OCI-LY7 (cell line): ENCODE data around the gene COPS3. TPM values are rescaled to one million over a fixed set of nuclear protein-coding genes. Genes with fewer than 3 reads are reported as not detected.
A peak's percentile ranks its signal among the peaks of the same experiment; 100 is the strongest.

Source experiments
- BruUV-seq: library from RNA; stranded (reverse); fragments of 400-500 nt; replicated peaks from 2 replicates; lab custom pipeline; 2021; lab: Mats Ljungman, UMichigan
- CTCF ChIA-PET: fragments of 300-600 bp; sonication (Branson Sonifier 250); formaldehyde crosslinking; loops from one replicate; lab custom pipeline; 2022; ENCODE audit warnings: antibody characterized with exemption; ENCODE audit not compliant: unreplicated experiment; lab: Charles Lee
- POLR2A ChIA-PET: fragments of 300-600 bp; sonication (Branson Sonifier 250); formaldehyde crosslinking; loops from one replicate; lab custom pipeline; 2022; ENCODE audit warnings: antibody characterized with exemption; lab: Charles Lee
- DNase-seq: peaks from one replicate; pipeline ENCODE4 v3.0.0-alpha.2; 2015; ENCODE audit warnings: low spot score
- H2AFZ ChIP-seq: fragments of 200-600 bp; sonication (generic), shearing (Covaris generic); 2 replicates; pipeline ENCODE4 v1.6.1; 2014; ENCODE audit warnings: mild to moderate bottlenecking, antibody characterized with exemption, low read length, moderate library complexity
- H3K27ac ChIP-seq: fragments of 200-600 bp; sonication (generic); 2 replicates; pipeline ENCODE4 v1.5.1; 2014; ENCODE audit warnings: mixed run types, low read depth, mild to moderate bottlenecking, moderate library complexity, low read length, inconsistent platforms; ENCODE audit not compliant: poor library complexity, severe bottlenecking
- H3K36me3 ChIP-seq: fragments of 200-600 bp; sonication (generic); 2 replicates; pipeline ENCODE4 v1.6.1; 2014; ENCODE audit warnings: mild to moderate bottlenecking, antibody characterized with exemption, low read length, moderate library complexity, mixed read lengths; ENCODE audit not compliant: insufficient read depth
- H3K4me1 ChIP-seq: fragments of 200-600 bp; sonication (generic); 2 replicates; pipeline ENCODE4 v1.5.1; 2014; ENCODE audit warnings: mild to moderate bottlenecking, low read length; ENCODE audit not compliant: insufficient read depth, poor library complexity, severe bottlenecking
- H3K4me2 ChIP-seq: fragments of 200-600 bp; sonication (generic); 2 replicates; pipeline ENCODE4 v1.6.1; 2014; ENCODE audit warnings: mild to moderate bottlenecking, low read length
- H3K4me3 ChIP-seq: fragments of 200-600 bp; sonication (generic); 2 replicates; pipeline ENCODE4 v1.5.1; 2014; ENCODE audit warnings: mild to moderate bottlenecking, low read depth, low read length; ENCODE audit not compliant: poor library complexity, severe bottlenecking
- H3K79me2 ChIP-seq: fragments of 200-600 bp; sonication (generic); 2 replicates; pipeline ENCODE4 v1.6.1; 2016; ENCODE audit warnings: low read depth, mild to moderate bottlenecking, low read length, moderate library complexity, mixed read lengths; ENCODE audit not compliant: insufficient read depth
- H3K9me2 ChIP-seq: fragments of 200-600 bp; sonication (generic); 2 replicates; pipeline ENCODE4 v1.6.1; 2016; ENCODE audit warnings: mild to moderate bottlenecking, low read length, mixed read lengths; ENCODE audit not compliant: insufficient read depth
- H3K9me3 ChIP-seq: fragments of 200-600 bp; sonication (generic); 2 replicates; pipeline ENCODE4 v1.6.1; 2014; ENCODE audit warnings: mild to moderate bottlenecking, mixed run types, low read length, mixed read lengths
- H4K20me1 ChIP-seq: fragments of 200-600 bp; sonication (generic); 2 replicates; pipeline ENCODE4 v1.6.1; 2014; ENCODE audit warnings: mild to moderate bottlenecking, antibody characterized with exemption, low read length, moderate library complexity, mixed read lengths; ENCODE audit not compliant: insufficient read depth
- EZH2phosphoT487 ChIP-seq: fragments of 200-600 bp; sonication (generic); IDR thresholded peaks from 2 replicates; pipeline ENCODE4 v1.6.1; 2018; ENCODE audit warnings: low read depth, borderline replicate concordance, mild to moderate bottlenecking, mixed run types, antibody characterized with exemption, low read length, moderate library complexity, mixed read lengths
- intact Hi-C: fragments of 100-400 bp; cut with micrococcal nuclease; formaldehyde crosslinking; loops from one replicate; pipeline ENCODE4 v1.10.0; 2022; ENCODE audit not compliant: unreplicated experiment
- total RNA-seq, 2 experiments: library from RNA; depleted of rRNA in 1 of 2; stranded (reverse); fragments of >200 nt in 1 of 2; shearing (Covaris generic) in 1 of 2; gene quantifications; 2 replicates each; pipeline ENCODE4 v1.2.3, GENCODE V29; 2014 to 2022
- TF ChIP-seq, protein P1 (sequence below): fragments of 200-600 bp; sonication (generic); conservative IDR thresholded peaks from 2 replicates; pipeline ENCODE4 v1.5.1; 2014; ENCODE audit warnings: mild to moderate bottlenecking, antibody characterized with exemption, low read length, moderate library complexity, mixed read lengths

Gene COPS3
- total RNA-seq, 2 experiments from 2014 or later = 83.9 to 113 TPM

DNA sequence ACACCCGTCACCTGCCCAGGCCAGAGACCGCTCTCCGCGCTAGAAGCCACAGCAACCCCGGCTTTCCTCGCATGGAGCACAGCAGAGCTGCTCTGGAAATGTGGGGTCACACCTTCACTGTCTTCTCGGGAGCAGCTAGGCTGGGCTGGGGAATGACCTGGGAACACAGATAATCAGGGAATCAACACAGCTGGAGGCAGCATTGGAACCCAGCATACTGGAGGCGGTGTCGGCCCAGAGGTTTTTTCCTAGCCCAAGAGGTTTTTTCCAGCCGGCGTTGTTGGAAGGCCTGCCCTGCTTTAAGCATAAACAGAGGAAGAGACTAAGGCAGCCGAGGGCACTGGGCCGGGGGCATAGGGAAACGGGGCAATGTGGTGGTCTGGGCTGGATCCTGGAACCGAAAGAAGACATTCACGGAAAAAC is 74.1 kb downstream of the COPS3 start:
- BruUV-seq = no TSS peak
- TF ChIP-seq, protein P1, sequence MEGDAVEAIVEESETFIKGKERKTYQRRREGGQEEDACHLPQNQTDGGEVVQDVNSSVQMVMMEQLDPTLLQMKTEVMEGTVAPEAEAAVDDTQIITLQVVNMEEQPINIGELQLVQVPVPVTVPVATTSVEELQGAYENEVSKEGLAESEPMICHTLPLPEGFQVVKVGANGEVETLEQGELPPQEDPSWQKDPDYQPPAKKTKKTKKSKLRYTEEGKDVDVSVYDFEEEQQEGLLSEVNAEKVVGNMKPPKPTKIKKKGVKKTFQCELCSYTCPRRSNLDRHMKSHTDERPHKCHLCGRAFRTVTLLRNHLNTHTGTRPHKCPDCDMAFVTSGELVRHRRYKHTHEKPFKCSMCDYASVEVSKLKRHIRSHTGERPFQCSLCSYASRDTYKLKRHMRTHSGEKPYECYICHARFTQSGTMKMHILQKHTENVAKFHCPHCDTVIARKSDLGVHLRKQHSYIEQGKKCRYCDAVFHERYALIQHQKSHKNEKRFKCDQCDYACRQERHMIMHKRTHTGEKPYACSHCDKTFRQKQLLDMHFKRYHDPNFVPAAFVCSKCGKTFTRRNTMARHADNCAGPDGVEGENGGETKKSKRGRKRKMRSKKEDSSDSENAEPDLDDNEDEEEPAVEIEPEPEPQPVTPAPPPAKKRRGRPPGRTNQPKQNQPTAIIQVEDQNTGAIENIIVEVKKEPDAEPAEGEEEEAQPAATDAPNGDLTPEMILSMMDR = no peak
- no peak for TF ChIP-seq EZH2phosphoT487
- POLR2A ChIA-PET = interaction anchor here (0.6 kb wide), 1 partner anchor 29 kb away, joined by 3 read pairs; no protein-coding TSS in a partner anchor
- H3K27ac ChIP-seq = no peak overlapping the region
- H3K79me2 ChIP-seq = no peaks in the 10 kb centered on the region
- H3K4me2 ChIP-seq = no peak overlapping the region
- no peak overlapping the region for H3K4me3 ChIP-seq
- H4K20me1 ChIP-seq = no peaks in the 10 kb centered on the region
- no peaks in the 10 kb centered on the region for H3K36me3 ChIP-seq
- H3K9me2 ChIP-seq = no peaks in the 10 kb centered on the region
- no peaks in the 10 kb centered on the region for H3K9me3 ChIP-seq
- no peaks in the 10 kb centered on the region for H3K4me1 ChIP-seq
- H2AFZ ChIP-seq = no peak overlapping the region
- CTCF ChIA-PET = no interaction called here
- intact Hi-C loops = no loop called here
- no peak for DNase-seq

DNA sequence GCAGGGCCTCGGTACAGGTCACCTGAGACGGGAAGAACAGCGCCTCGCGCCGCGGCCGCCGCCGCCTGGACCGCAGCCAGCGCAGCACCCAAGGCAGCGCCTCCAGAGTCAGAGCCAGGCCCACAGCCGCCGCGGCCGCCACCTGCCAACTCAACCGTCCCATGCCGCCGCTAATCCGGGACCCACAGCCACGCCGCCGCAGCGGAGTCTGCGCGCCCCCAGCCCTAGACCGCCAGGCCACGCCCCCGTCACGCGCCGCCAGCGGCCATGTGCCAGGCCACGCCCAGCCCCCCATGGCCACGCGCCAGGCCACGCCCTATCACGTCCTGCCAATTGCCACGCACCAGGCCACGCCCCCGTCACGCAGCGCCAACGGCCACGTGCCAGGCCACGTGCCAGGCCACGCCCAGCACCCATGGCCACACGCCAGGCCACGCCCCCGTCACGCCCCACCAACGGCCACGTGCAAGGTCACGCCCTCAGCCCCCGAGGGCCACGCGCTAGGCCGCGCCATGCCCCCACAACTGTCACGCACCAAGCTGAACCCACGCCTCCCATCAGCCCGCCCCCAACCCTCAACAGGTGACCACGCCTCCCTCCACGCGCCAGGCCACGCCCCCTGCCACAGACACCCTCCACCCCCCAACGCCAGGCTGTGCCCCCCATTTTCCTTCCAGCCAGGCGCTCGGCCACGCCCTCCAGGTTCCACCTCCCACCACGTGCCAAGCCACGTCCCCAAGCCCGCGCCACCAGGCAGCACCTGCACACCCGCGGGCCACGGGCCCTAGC is 74.7 kb downstream of the COPS3 start, which contains the start of gene PLD6:
TSS of gene PLD6 (minus strand) at position 210 of the 789 bp plus-strand sequence. CDS start at position 163, 47 bp downstream.
- H3K4me1 ChIP-seq = no peaks in the 10 kb centered on the region
- no TSS peak for BruUV-seq
- no peaks in the 10 kb centered on the region for H3K9me2 ChIP-seq
- DNase-seq = no peak
- no peak within 1 kb of the TSS for H3K27ac ChIP-seq
- no peaks in the 10 kb centered on the region for H3K79me2 ChIP-seq
- TF ChIP-seq, protein P1 = no peak
- no peak for TF ChIP-seq EZH2phosphoT487
- H2AFZ ChIP-seq = no peak within 1 kb of the TSS
- peak within 1 kb of the TSS; percentile 48; the same call in 1 of the 2 replicates for H3K4me2 ChIP-seq
- H4K20me1 ChIP-seq = no peaks in the 10 kb centered on the region
- H3K9me3 ChIP-seq = no peaks in the 10 kb centered on the region
- H3K4me3 ChIP-seq = no peak within 1 kb of the TSS
- ChIA-PET POLR2A (interaction anchor here (0.6 kb wide), 1 partner anchor 29 kb away, joined by 3 read pairs; no protein-coding TSS in a partner anchor), CTCF (no interaction called here)
- intact Hi-C loops = no loop called here
- H3K36me3 ChIP-seq = no peaks in the 10 kb centered on the region
